Sigmoid colon (tissue), 7 donors: ENCODE data around the gene TRMT2A. TPM values are rescaled to one million over a fixed set of nuclear protein-coding genes. Genes with fewer than 3 reads are reported as not detected.
A peak's percentile ranks its signal among the peaks of the same experiment; 100 is the strongest.

Source experiments
- DNase-seq: peaks from one replicate; pipeline ENCODE4 v3.0.0-alpha.2; 2019
- H3K27ac ChIP-seq, 4 donors: fragments of 200-600 bp; sonication (generic); one replicate each; pipeline ENCODE4 v1.5.1; 2016 to 2019; ENCODE audit warnings: mild to moderate bottlenecking in 1 of 4
- H3K27me3 ChIP-seq, 3 donors: fragments of 200-600 bp; sonication (generic); one replicate each; pipeline ENCODE4 v1.5.1; 2019; ENCODE audit warnings: mild to moderate bottlenecking in 1 of 3
- H3K36me3 ChIP-seq, 4 donors: fragments of 200-600 bp; sonication (generic); one replicate each; pipeline ENCODE4 v1.5.1; 2016 to 2019
- H3K4me1 ChIP-seq, 4 donors: fragments of 200-600 bp; sonication (generic); one replicate each; pipeline ENCODE4 v1.5.1; 2017 to 2019
- H3K4me3 ChIP-seq, 4 donors: fragments of 200-600 bp; sonication (generic); one replicate each; pipeline ENCODE4 v1.5.1; 2017 to 2019; ENCODE audit warnings: mild to moderate bottlenecking in 2 of 4, moderate library complexity in 1 of 4
- H3K9me3 ChIP-seq, 4 donors: fragments of 200-600 bp in 3 of 4; sonication (generic) in 3 of 4; one replicate each; pipeline versions ENCODE4 v1.5.1 to v1.6.1; 2013 to 2019
- EP300 ChIP-seq, 4 donors: sonication (generic); formaldehyde crosslinking; IDR thresholded peaks; one replicate each; pipeline ENCODE4 v1.6.1; 2017; ENCODE audit warnings: antibody characterized with exemption in 4 of 4
- POLR2A ChIP-seq, 2 donors: fragments of 450-650 bp; IDR thresholded peaks; one replicate each; pipeline ENCODE4 v1.6.1; 2016; ENCODE audit warnings: antibody characterized with exemption in 2 of 2, mild to moderate bottlenecking in 2 of 2, moderate library complexity in 2 of 2
- POLR2AphosphoS5 ChIP-seq, 4 donors: sonication (generic); formaldehyde crosslinking; IDR thresholded peaks; one replicate each; pipeline ENCODE4 v1.6.1; 2017; ENCODE audit warnings: antibody characterized with exemption in 4 of 4
- WGBS, 2 donors: extraction: QIAGEN DNeasy Blood & Tissue Kit; methylation state at CpG; one replicate each; pipeline ENCODE4 v1.1.7; 2013; 5-methylcytosine and 5-hydroxymethylcytosine counted together
- intact Hi-C: fragments of 100-400 bp; cut with DNase I; formaldehyde crosslinking; loops from one replicate; pipeline ENCODE4 v1.15.1; 2023
- polyA plus RNA-seq, 3 donors: library from polyadenylated mRNA; stranded (reverse); fragments of 200-250 nt; gene quantifications; one replicate each; pipeline ENCODE4 v1.2.3, GENCODE V29; 2013
- total RNA-seq, 4 donors: library from RNA; depleted of rRNA; stranded (reverse); fragments of >200 nt; gene quantifications; one replicate each; pipeline ENCODE4 v1.1.0, GENCODE V29; 2016
- TF ChIP-seq, protein P1 (sequence below), 4 experiments: fragments of 450-650 bp in 3 of 4; fragments of 200-600 bp in 1 of 4; IDR thresholded peaks; one replicate each; pipeline ENCODE4 v1.5.1; 2016 to 2019; ENCODE audit warnings: antibody characterized with exemption in 4 of 4, mild to moderate bottlenecking in 3 of 4, moderate library complexity in 2 of 4
- donor health status: healthy with polysubstance abuse.
- donor health status: Bipolar disorder and iron deficiency.
- donor health status: healthy.

Gene TRMT2A
- total and polyA plus RNA-seq, 7 donors, result 8.6 to 55.1 (median 43.7) TPM

DNA sequence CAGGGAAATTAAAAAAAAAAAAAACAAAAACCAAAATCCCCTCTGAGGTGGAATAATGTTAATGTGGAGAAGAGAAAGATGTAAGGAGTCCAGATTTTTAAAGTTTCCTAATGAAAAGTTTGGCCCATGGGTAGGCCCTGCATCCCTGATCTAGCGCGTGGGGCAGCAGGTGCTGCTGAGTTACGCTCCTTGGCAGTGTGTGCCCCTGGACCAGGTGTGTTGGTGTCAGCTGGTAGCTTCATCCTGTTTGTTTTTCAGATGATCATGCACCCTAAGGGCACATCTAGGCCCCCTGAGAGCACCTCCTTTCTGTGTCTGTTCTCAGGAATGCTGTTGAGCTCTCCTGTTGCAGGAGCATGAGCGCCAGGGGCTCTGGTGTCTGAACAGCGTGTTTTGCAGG lies 30.3 kb downstream of the TRMT2A start:
- intact Hi-C loops, result loop anchor here (10.0 kb wide), 1 partner anchor 112 kb away; no protein-coding TSS in a partner anchor
- Histone ChIP-seq H3K27me3 (no peaks in the 10 kb centered on the region), H3K27ac (no peak overlapping the region), H3K9me3 (no peaks in the 10 kb centered on the region), H3K4me1 (peaks cover 0 to 43% (median 38%) of the 10 kb centered on the region in 4 donors), H3K4me3 (no peak overlapping the region), H3K36me3 (peaks cover 42 to 62% (median 54%) of the 10 kb centered on the region in 4 donors)
- no peak for DNase-seq
- TF ChIP-seq EP300 (IDR thresholded peaks at IDR 0.05), result no peak
- no peak for TF ChIP-seq POLR2AphosphoS5 (IDR thresholded peaks at IDR 0.05)
- TF ChIP-seq POLR2A (IDR thresholded peaks at IDR 0.05), result no peak
- TF ChIP-seq, protein P1, sequence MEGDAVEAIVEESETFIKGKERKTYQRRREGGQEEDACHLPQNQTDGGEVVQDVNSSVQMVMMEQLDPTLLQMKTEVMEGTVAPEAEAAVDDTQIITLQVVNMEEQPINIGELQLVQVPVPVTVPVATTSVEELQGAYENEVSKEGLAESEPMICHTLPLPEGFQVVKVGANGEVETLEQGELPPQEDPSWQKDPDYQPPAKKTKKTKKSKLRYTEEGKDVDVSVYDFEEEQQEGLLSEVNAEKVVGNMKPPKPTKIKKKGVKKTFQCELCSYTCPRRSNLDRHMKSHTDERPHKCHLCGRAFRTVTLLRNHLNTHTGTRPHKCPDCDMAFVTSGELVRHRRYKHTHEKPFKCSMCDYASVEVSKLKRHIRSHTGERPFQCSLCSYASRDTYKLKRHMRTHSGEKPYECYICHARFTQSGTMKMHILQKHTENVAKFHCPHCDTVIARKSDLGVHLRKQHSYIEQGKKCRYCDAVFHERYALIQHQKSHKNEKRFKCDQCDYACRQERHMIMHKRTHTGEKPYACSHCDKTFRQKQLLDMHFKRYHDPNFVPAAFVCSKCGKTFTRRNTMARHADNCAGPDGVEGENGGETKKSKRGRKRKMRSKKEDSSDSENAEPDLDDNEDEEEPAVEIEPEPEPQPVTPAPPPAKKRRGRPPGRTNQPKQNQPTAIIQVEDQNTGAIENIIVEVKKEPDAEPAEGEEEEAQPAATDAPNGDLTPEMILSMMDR (IDR thresholded peaks at IDR 0.05), result no peak
- WGBS, 2 donors, result 95 to 98% methylated on average over 5 of the region's 5 CpGs

DNA sequence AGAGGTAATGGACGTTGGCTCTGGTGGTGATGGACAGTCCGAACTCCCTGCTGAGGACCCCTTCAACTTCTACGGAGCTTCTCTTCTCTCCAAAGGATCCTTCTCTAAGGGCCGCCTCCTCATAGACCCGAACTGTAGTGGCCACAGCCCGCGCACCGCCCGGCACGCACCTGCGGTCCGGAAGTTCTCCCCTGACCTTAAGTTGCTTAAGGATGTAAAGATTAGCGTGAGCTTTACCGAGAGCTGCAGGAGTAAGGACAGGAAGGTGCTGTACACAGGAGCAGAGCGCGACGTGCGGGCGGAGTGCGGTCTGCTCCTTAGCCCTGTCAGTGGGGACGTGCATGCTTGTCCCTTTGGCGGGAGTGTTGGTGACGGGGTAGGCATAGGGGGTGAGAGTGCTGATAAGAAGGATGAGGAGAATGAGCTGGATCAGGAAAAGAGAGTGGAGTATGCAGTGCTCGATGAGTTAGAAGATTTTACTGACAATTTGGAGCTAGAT lies 30.9 kb downstream of the TRMT2A start:
- H3K27me3 ChIP-seq, result no peaks in the 10 kb centered on the region
- intact Hi-C loops, result loop anchor here (10.0 kb wide), 1 partner anchor 111 kb away; no protein-coding TSS in a partner anchor
- H3K4me3 ChIP-seq, result no peak overlapping the region
- no peak overlapping the region for H3K27ac ChIP-seq
- 94 to 96% methylated on average over 24 of the region's 24 CpGs for WGBS, 2 donors
- TF ChIP-seq EP300 (IDR thresholded peaks at IDR 0.05), result no peak
- TF ChIP-seq, protein P1 (IDR thresholded peaks at IDR 0.05), result no peak
- no peak for TF ChIP-seq POLR2A (IDR thresholded peaks at IDR 0.05)
- TF ChIP-seq POLR2AphosphoS5 (IDR thresholded peaks at IDR 0.05), result no peak
- H3K9me3 ChIP-seq, result no peaks in the 10 kb centered on the region
- H3K36me3 ChIP-seq, result peaks cover 36 to 56% (median 48%) of the 10 kb centered on the region in 4 donors
- DNase-seq, result no peak
- peaks cover 0 to 49% (median 44%) of the 10 kb centered on the region in 4 donors for H3K4me1 ChIP-seq

DNA sequence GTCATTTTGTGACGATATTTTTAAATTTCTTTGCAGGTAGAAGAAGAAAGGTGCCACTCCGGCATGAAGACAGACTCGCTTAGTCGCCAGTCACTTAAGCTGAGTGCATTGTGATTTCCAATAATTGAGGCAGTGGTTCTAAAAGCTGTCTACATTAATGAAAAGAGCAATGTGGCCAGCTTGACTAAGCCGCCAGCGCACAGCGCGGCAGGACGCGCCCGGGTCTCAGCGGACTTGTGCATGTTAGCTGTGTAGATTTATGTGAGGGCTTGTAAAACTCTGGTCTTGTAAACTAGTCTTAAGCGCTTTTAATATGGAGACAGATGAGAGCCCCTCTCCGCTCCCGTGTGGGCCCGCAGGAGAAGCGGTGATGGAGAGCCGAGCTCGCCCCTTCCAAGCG lies 31.4 kb downstream of the TRMT2A start:
- H3K36me3 ChIP-seq, result peaks cover 31 to 51% (median 43%) of the 10 kb centered on the region in 4 donors
- H3K4me3 ChIP-seq, result no peak overlapping the region
- no peaks in the 10 kb centered on the region for H3K9me3 ChIP-seq
- H3K27me3 ChIP-seq, result no peaks in the 10 kb centered on the region
- DNase-seq, result no peak
- intact Hi-C loops, result loop anchor here (10.0 kb wide), 1 partner anchor 111 kb away; no protein-coding TSS in a partner anchor
- 92 to 94% methylated on average over 20 of the region's 20 CpGs for WGBS, 2 donors
- peaks cover 0 to 53% (median 47%) of the 10 kb centered on the region in 4 donors for H3K4me1 ChIP-seq
- H3K27ac ChIP-seq, result no peak overlapping the region
- TF ChIP-seq EP300 (IDR thresholded peaks at IDR 0.05) (no peak), POLR2AphosphoS5 (IDR thresholded peaks at IDR 0.05) (no peak), POLR2A (IDR thresholded peaks at IDR 0.05) (no peak)
- TF ChIP-seq, protein P1 (IDR thresholded peaks at IDR 0.05), result no peak

DNA sequence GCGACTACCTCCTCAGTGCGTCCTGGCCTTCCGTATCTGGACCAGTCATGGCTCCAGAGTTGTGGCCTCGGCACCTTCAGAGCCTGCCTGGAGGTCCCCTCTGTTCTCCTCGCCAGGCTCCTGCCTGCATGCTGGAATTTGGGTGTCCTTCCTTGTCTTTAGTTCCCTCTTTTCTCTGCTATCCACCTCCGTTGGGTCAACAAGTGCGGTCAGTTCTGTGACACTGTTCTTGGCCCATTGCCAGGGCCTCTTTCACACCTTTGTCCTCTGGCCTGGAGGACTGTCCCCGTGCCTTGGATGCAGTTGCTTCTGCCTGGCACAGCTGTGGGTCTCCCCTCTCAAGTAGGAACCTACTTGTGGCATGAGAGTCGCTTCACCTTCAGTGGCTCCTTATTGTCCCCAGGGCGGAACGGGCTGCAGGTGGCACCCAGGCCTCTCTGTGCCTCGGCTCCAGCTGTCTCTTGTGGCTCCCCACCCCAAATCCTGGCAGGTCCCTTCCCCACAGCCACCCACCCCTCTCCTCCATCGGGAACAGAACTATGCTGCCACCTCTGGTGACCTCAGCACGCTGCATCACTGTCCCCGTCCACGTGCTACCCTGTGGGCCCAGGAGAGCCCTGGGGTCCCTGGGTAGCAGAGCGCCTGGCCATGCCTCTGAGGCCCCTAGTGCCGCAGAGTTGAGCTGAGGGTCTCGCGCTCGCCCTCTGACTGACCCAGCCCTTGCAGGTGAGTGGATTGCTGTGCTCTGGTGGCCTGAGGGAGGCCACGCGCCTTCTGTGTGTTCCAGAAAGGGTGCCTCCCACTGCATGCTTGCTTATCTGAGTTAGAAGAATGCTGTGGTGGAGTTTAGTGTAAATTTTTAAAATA lies 32.2 kb downstream of the TRMT2A start:
- peaks cover 22 to 43% (median 36%) of the 10 kb centered on the region in 4 donors for H3K36me3 ChIP-seq
- no peaks in the 10 kb centered on the region for H3K9me3 ChIP-seq
- no peak overlapping the region for H3K4me3 ChIP-seq
- 79 to 81% methylated on average over 23 of the region's 23 CpGs for WGBS, 2 donors
- no peaks in the 10 kb centered on the region for H3K27me3 ChIP-seq
- no peak for TF ChIP-seq EP300 (IDR thresholded peaks at IDR 0.05)
- no peak for TF ChIP-seq POLR2AphosphoS5 (IDR thresholded peaks at IDR 0.05)
- TF ChIP-seq, protein P1 (IDR thresholded peaks at IDR 0.05), result peak in 2 of 4 experiments; percentile 5 to 9
- no peak for TF ChIP-seq POLR2A (IDR thresholded peaks at IDR 0.05)
- no peak for DNase-seq
- intact Hi-C loops, result loop anchor here (5.0 to 10.0 kb wide), 3 partner anchors 33 to 110 kb away; partner anchors contain the start of genes RANBP1, TRMT2A and ZDHHC8
- peak overlapping the region in 2 of 4 donors; percentile 5 to 19 for H3K27ac ChIP-seq
- H3K4me1 ChIP-seq, result peaks cover 0 to 53% (median 48%) of the 10 kb centered on the region in 4 donors
